ENCODE data around the gene ZNF609. TPM values are rescaled to one million over a fixed set of nuclear protein-coding genes. Genes with fewer than 3 reads are reported as not detected.

ZNF609 gene
- total RNA-seq, 1 donor from 2014 or later = 33.1 TPM

GRCh38 chr15:64611085-64611725 lies 150.8 kb downstream of the ZNF609 start:
- TF ChIP-seq POLR2A (IDR thresholded peaks at IDR 0.05) (no peak), POLR2AphosphoS5 (IDR thresholded peaks at IDR 0.05; ENCODE audit: insufficient read depth in 1 of 2, low read depth in 1 of 2) (no peak), CTCF (IDR thresholded peaks at IDR 0.05) (no peak)
- Histone ChIP-seq H3K4me3 (no peak overlapping the region), H3K27ac (no peak overlapping the region), H3K36me3 (no peaks in the 10 kb centered on the region), H3K4me1 (no peaks in the 10 kb centered on the region), H3K27me3 (no peaks in the 10 kb centered on the region), H3K9me3 (no peaks in the 10 kb centered on the region)
- intact Hi-C loops (cut with DNase I) = no loop called here
- DNase-seq (ENCODE audit: extremely low spot score in 2 of 2) = no peak

- peaks cover 13% of the 10 kb centered on the region for H3K4me1 ChIP-seq
- DNase-seq (ENCODE audit: extremely low spot score in 2 of 2) = no peak
- intact Hi-C loops (cut with DNase I) = no loop called here
- no peak overlapping the region for H3K27ac ChIP-seq
- TF ChIP-seq CTCF (IDR thresholded peaks at IDR 0.05) (no peak), POLR2AphosphoS5 (IDR thresholded peaks at IDR 0.05; ENCODE audit: insufficient read depth in 1 of 2, low read depth in 1 of 2) (no peak), POLR2A (IDR thresholded peaks at IDR 0.05) (no peak)
- H3K27me3 ChIP-seq = no peaks in the 10 kb centered on the region
- no peak overlapping the region for H3K4me3 ChIP-seq
- H3K36me3 ChIP-seq = no peaks in the 10 kb centered on the region
- no peaks in the 10 kb centered on the region for H3K9me3 ChIP-seq
These were observed 154.1 kb downstream of the ZNF609 start for GRCh38 chr15:64614519-64614918.

GRCh38 chr15:64617727-64618126 lies 157.3 kb downstream of the ZNF609 start:
- Histone ChIP-seq H3K4me1 (peaks cover 41% of the 10 kb centered on the region), H3K4me3 (no peak overlapping the region), H3K36me3 (no peaks in the 10 kb centered on the region), H3K27me3 (no peaks in the 10 kb centered on the region), H3K27ac (no peak overlapping the region), H3K9me3 (no peaks in the 10 kb centered on the region)
- TF ChIP-seq POLR2A (IDR thresholded peaks at IDR 0.05) = no peak
- TF ChIP-seq CTCF (IDR thresholded peaks at IDR 0.05) = no peak
- TF ChIP-seq POLR2AphosphoS5 (IDR thresholded peaks at IDR 0.05; ENCODE audit: insufficient read depth in 1 of 2, low read depth in 1 of 2) = no peak
- DNase-seq (ENCODE audit: extremely low spot score in 2 of 2) = no peak
- intact Hi-C loops (cut with DNase I) = no loop called here

GRCh38 chr15:64618138-64618537 lies 157.8 kb downstream of the ZNF609 start:
- no peak for DNase-seq (ENCODE audit: extremely low spot score in 2 of 2)
- H3K27me3 ChIP-seq = no peaks in the 10 kb centered on the region
- H3K36me3 ChIP-seq = no peaks in the 10 kb centered on the region
- H3K4me1 ChIP-seq = peaks cover 45% of the 10 kb centered on the region
- H3K27ac ChIP-seq = no peak overlapping the region
- no peak for TF ChIP-seq POLR2AphosphoS5 (IDR thresholded peaks at IDR 0.05; ENCODE audit: insufficient read depth in 1 of 2, low read depth in 1 of 2)
- no peak for TF ChIP-seq POLR2A (IDR thresholded peaks at IDR 0.05)
- no peak for TF ChIP-seq CTCF (IDR thresholded peaks at IDR 0.05)
- H3K9me3 ChIP-seq = no peaks in the 10 kb centered on the region
- no peak overlapping the region for H3K4me3 ChIP-seq
- intact Hi-C loops (cut with DNase I) = no loop called here

GRCh38 chr15:64618540-64618939 lies 158.2 kb downstream of the ZNF609 start:
- Histone ChIP-seq H3K27me3 (no peaks in the 10 kb centered on the region), H3K4me3 (no peak overlapping the region), H3K27ac (no peak overlapping the region), H3K4me1 (peaks cover 49% of the 10 kb centered on the region), H3K36me3 (no peaks in the 10 kb centered on the region), H3K9me3 (no peaks in the 10 kb centered on the region)
- intact Hi-C loops (cut with DNase I) = no loop called here
- TF ChIP-seq POLR2AphosphoS5 (IDR thresholded peaks at IDR 0.05; ENCODE audit: insufficient read depth in 1 of 2, low read depth in 1 of 2) (no peak), POLR2A (IDR thresholded peaks at IDR 0.05) (no peak), CTCF (IDR thresholded peaks at IDR 0.05) (no peak)
- no peak for DNase-seq (ENCODE audit: extremely low spot score in 2 of 2)
